Measurements from ENCODE around the gene CAMSAP2. TPM values are rescaled to one million over a fixed set of nuclear protein-coding genes. Genes with fewer than 3 reads are reported as not detected.
"Not testable (repeated sequence)": the region's sequence is repeated elsewhere in the genome, so short reads cannot be mapped to it uniquely, and the experiment has no call there.

Gene CAMSAP2
- total and polyA plus RNA-seq, 12 donors: 7.0 to 47.1 (median 38.1) TPM

DNA sequence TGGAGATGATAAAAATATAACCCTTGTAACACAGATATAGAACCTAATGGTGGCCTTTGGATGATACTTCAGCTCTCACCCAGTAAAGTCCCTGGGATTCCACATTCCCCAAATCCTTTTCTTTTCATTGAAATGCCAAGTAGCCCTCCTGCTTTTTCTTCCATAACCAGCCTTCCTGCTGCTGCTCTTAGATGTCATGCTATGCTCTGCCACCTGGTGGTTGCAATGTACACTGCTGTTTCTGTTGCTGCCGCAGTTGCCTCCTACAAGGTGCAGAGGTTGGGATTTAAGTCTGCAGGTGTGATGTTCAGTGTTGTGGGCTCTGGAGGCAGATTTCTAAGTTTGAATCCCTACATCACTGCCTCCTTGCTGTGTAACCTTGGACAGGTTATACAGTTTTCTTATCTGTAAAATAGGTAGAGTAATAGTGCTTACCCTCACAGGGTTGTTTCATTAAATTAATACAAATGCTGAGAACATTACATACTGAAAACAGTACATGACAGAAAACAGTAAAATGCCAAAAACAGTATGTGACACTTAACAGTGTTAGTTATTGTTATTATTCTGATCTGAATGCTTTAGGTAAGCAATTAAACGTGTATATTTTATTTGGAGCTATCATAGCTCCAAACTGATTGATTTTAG, 64.3 kb downstream of the CAMSAP2 start:
- DNase-seq (peak; percentile 50 to 79), ATAC-seq (peak; percentile 67 to 91 (median 87))
- Histone ChIP-seq H3K36me3 (peaks cover 0 to 12% (median 5%) of the 10 kb centered on the region in 9 donors), H3K4me3 (no peak overlapping the region), H3K4me1 (peaks cover 0 to 19% (median 9%) of the 10 kb centered on the region in 9 donors), H3K27ac (no peak overlapping the region), H3K9me3 (no peaks in the 10 kb centered on the region), H3K27me3 (no peaks in the 10 kb centered on the region)
- TF ChIP-seq, protein P1, sequence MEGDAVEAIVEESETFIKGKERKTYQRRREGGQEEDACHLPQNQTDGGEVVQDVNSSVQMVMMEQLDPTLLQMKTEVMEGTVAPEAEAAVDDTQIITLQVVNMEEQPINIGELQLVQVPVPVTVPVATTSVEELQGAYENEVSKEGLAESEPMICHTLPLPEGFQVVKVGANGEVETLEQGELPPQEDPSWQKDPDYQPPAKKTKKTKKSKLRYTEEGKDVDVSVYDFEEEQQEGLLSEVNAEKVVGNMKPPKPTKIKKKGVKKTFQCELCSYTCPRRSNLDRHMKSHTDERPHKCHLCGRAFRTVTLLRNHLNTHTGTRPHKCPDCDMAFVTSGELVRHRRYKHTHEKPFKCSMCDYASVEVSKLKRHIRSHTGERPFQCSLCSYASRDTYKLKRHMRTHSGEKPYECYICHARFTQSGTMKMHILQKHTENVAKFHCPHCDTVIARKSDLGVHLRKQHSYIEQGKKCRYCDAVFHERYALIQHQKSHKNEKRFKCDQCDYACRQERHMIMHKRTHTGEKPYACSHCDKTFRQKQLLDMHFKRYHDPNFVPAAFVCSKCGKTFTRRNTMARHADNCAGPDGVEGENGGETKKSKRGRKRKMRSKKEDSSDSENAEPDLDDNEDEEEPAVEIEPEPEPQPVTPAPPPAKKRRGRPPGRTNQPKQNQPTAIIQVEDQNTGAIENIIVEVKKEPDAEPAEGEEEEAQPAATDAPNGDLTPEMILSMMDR (IDR thresholded peaks at IDR 0.05): peak; percentile 79 to 97 (median 92)
- 44 to 49% methylated on average over 2 of the region's 2 CpGs for WGBS, 2 donors
- intact Hi-C loops (cut with DNase I): loop anchor here (1.0 to 10.0 kb wide), 12 partner anchors 62 to 183 kb away; partner anchors contain the start of genes DDX59 (in 6 of the 10), KIF14 (in 5 of the 10) and CAMSAP2 (in 3 of the 10)

DNA sequence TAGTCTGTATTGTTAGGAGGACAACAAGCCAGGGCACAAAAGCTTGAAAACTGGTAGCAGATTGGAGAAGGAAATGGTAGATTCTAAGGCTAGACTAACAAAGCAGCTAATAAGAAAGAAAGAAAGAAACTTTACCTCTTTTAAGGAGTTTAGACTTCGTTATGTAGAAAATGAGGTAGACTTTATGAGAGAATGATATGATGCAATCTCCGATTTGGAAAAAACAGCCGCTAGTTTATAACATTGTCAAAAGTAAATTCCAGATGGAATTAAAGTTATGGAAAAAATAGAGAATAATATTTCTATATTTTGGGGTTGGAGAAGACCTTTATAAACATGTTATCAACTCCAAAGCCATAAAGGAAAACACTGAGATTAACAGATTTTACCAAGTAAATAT, 67.0 kb downstream of the CAMSAP2 start:
- no peak for DNase-seq
- H3K9me3 ChIP-seq: no peaks in the 10 kb centered on the region
- H3K27ac ChIP-seq: no peak overlapping the region
- H3K4me3 ChIP-seq: no peak overlapping the region
- intact Hi-C loops (cut with DNase I): loop anchor here in 3 of 10 donors (2.0 to 10.0 kb wide), 3 partner anchors 141 to 185 kb away; partner anchors contain the start of genes DDX59 (in 3 of the 3) and KIF14 (in 2 of the 3)
- peaks cover 0 to 37% (median 12%) of the 10 kb centered on the region in 9 donors for H3K36me3 ChIP-seq
- TF ChIP-seq, protein P1 (IDR thresholded peaks at IDR 0.05): no peak
- WGBS, 2 donors: 93 to 95% methylated on average over 3 of the region's 3 CpGs
- H3K4me1 ChIP-seq: peaks cover 0 to 19% (median 9%) of the 10 kb centered on the region in 9 donors
- no peaks in the 10 kb centered on the region for H3K27me3 ChIP-seq
- no peak for ATAC-seq

GRCh38 chr1:200808846-200809245, 70.2 kb downstream of the CAMSAP2 start:
- peaks cover 0 to 51% (median 12%) of the 10 kb centered on the region in 9 donors for H3K36me3 ChIP-seq
- H3K4me3 ChIP-seq: no peak overlapping the region
- H3K27me3 ChIP-seq: no peaks in the 10 kb centered on the region
- WGBS, 2 donors: 87 to 88% methylated on average over 2 of the region's 2 CpGs
- intact Hi-C loops (cut with DNase I): loop anchor here in 3 of 10 donors (10.0 kb wide), 2 partner anchors 144 to 184 kb away; partner anchors contain the start of genes DDX59 (in 3 of the 3) and KIF14 (in 1 of the 3)
- TF ChIP-seq, protein P1 (IDR thresholded peaks at IDR 0.05): no peak
- peaks cover 0 to 18% (median 0%) of the 10 kb centered on the region in 9 donors for H3K4me1 ChIP-seq
- DNase-seq (no peak), ATAC-seq (no peak)
- no peak overlapping the region for H3K27ac ChIP-seq
- no peaks in the 10 kb centered on the region for H3K9me3 ChIP-seq

GRCh38 chr1:200811704-200812103, 73.0 kb downstream of the CAMSAP2 start:
- peak in 1 of 8 donors; percentile 33 for ATAC-seq
- H3K9me3 ChIP-seq: no peaks in the 10 kb centered on the region
- no peak for DNase-seq
- peaks cover 0 to 9% (median 0%) of the 10 kb centered on the region in 9 donors for H3K4me1 ChIP-seq
- TF ChIP-seq, protein P1 (IDR thresholded peaks at IDR 0.05): no peak
- intact Hi-C loops (cut with DNase I): no loop called here
- H3K36me3 ChIP-seq: peaks cover 0 to 63% (median 22%) of the 10 kb centered on the region in 9 donors
- no peaks in the 10 kb centered on the region for H3K27me3 ChIP-seq
- WGBS, 2 donors: 42 to 54% methylated on average over 4 of the region's 4 CpGs
- H3K27ac ChIP-seq: no peak overlapping the region
- H3K4me3 ChIP-seq: no peak overlapping the region

DNA sequence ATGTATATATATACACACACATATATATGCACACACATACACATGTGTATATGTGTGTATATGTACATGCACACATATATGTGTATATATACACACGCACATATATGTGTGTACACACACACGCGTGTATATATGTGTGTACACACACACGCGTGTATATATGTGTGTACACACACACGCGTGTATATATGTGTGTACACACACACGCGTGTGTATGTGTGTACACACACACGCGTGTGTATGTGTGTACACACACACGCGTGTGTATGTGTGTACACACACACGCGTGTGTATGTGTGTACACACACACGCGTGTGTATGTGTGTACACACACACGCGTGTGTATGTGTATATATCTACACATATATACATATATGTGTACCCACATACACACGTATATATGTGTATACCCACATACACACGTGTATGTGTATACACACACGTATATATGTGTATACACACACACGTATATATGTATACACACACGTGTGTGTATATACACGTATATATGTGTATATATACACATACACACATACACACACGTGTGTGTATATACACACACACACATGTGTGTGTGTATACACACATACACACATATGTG, 78.0 kb downstream of the CAMSAP2 start:
- H3K4me1 ChIP-seq; H3K27ac ChIP-seq; intact Hi-C loops (cut with DNase I); DNase-seq; H3K4me3 ChIP-seq; H3K27me3 ChIP-seq; H3K9me3 ChIP-seq; ATAC-seq: not testable (repeated sequence)
- peaks cover 0 to 65% (median 10%) of the 10 kb centered on the region in 9 donors for H3K36me3 ChIP-seq
- 92 to 95% methylated on average over 23 to 26 of the region's 26 CpGs for WGBS, 2 donors
